NCI-H146 (cell line): ENCODE results near the gene EEF1AKMT4.
"Not testable (repeated sequence)": the region's sequence is repeated elsewhere in the genome, so short reads cannot be mapped to it uniquely, and the experiment has no call there.

Source experiments
- DNase-seq: peaks from one replicate; lab custom pipeline; 2025; lab: John Stamatoyannopoulos, UW

EEF1AKMT4 gene

GRCh38 chr3:184259878-184260723 is 10.6 kb downstream of the EEF1AKMT4 start:
- peak; percentile 74 for DNase-seq

GRCh38 chr3:184260724-184261269 is 11.3 kb downstream of the EEF1AKMT4 start:
- peak; percentile 63 for DNase-seq

- peak; percentile 99 for DNase-seq
Observed at GRCh38 chr3:184261270-184261853, 11.9 kb downstream of the EEF1AKMT4 start, which contains the start of gene CAMK2N2. TSS of gene CAMK2N2 (minus strand) at chr3:184261553. CDS start at chr3:184261285, 268 bp downstream.

- DNase-seq, result peak; percentile 91
Observed at GRCh38 chr3:184261854-184262763, 12.6 kb downstream of the EEF1AKMT4 start.

GRCh38 chr3:184262764-184263179 is 13.3 kb downstream of the EEF1AKMT4 start:
- DNase-seq, result no peak

GRCh38 chr3:184267249-184267648 is 17.8 kb downstream of the EEF1AKMT4 start:
- DNase-seq, result not testable (repeated sequence)

- no peak for DNase-seq
Observed at GRCh38 chr3:184272269-184272668, 22.8 kb downstream of the EEF1AKMT4 start.

GRCh38 chr3:184275381-184275701 is 25.9 kb downstream of the EEF1AKMT4 start:
- DNase-seq, result no peak

- DNase-seq, result peak; percentile 26
Observed at GRCh38 chr3:184275961-184276910, 26.8 kb downstream of the EEF1AKMT4 start, which contains the start of gene ECE2. TSS of gene ECE2 (plus strand) at chr3:184276022. CDS start at chr3:184276154, 132 bp downstream.

GRCh38 chr3:184277366-184277765 is 27.9 kb downstream of the EEF1AKMT4 start:
- DNase-seq, result no peak

GRCh38 chr3:184282941-184283340 is 33.5 kb downstream of the EEF1AKMT4 start:
- no peak for DNase-seq

GRCh38 chr3:184283681-184284080 is 34.2 kb downstream of the EEF1AKMT4 start:
- no peak for DNase-seq

GRCh38 chr3:184284696-184285095 is 35.2 kb downstream of the EEF1AKMT4 start:
- DNase-seq, result peak; percentile 89

GRCh38 chr3:184289426-184289938 is 40.0 kb downstream of the EEF1AKMT4 start:
- DNase-seq, result peak; percentile 75

- DNase-seq, result no peak
Observed at GRCh38 chr3:184290331-184290730, 40.9 kb downstream of the EEF1AKMT4 start.

- DNase-seq, result no peak
Observed at GRCh38 chr3:184291044-184291737, 41.7 kb downstream of the EEF1AKMT4 start.

GRCh38 chr3:184291738-184292445 is 42.4 kb downstream of the EEF1AKMT4 start:
- DNase-seq, result no peak

- peak; percentile 53 for DNase-seq
Observed at GRCh38 chr3:184295771-184296170, 46.3 kb downstream of the EEF1AKMT4 start.

- no peak for DNase-seq
Observed at GRCh38 chr3:184296616-184297015, 47.1 kb downstream of the EEF1AKMT4 start.
